Cortex of kidney (tissue), 1 donor: ENCODE measurements around the gene ISCU.

ENCODE experiments used
- DNase-seq: peaks from one replicate; lab custom pipeline; 2025; lab: John Stamatoyannopoulos, UW

The ISCU gene

DNA sequence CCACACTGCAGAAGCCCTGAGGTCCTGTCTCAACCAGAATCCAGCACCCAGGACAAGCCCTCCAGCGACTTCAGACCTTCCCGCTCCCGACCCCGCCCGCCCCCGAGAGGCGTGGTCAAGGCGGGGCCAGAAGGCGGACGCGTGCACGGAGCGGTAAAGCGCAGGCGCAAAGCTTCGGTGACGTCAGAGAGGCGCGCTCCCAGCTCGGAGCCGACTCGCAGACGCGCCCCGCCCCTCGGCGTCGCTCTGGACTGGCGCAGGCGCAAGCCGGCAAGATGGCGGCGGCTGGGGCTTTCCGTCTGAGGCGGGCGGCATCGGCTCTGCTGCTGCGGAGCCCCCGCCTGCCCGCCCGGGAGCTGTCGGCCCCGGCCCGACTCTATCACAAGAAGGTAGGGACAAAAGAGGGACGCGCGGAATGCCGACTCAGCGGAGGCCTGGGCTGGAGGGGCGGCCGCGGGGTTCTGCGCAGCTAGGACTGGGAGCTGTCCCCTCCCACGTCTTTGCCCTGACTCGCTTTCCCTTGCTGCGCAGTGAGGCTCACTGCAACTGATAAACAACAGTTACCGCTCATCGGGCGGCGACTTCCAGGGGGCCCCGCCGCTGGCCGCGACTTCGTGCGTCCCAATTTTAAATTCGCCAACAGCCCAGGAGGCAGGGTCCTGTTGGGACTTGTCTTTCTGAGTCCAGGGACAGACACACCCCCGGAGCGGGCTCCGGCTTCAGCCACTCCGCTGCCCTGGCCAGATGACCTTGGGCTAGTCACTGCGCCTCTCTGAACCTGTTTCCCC, at the start of gene ISCU:
TSS of gene ISCU (plus strand) at position 249 of the 788 bp plus-strand sequence. CDS start at position 276, 27 bp downstream.
- peak; percentile 84 for DNase-seq

DNA sequence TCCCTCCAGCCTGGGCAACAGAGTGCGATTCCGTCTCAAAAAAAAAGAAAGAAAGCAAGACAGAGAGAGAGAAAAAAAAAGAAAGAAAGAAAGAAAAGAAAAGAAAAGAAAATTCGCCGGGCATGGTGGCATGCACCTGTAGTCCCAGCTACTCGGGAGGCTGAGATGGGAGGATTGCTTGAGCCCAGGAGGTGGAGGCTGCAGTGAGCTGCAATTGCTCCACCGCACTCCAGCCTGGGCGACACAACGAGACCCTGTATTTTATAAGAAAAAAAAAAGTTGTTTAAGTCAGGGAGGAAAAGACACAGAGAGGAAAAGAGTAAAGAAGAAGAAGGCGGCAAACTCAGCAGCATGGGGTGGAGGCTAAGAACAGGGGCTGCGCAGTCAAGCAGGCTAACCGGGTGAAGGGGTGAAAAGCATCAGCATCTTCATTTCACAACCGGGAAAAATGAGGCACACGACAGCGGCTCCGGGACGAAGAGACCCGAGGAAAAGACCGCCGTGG, 47.9 kb upstream of the ISCU start:
- DNase-seq: no peak

DNA sequence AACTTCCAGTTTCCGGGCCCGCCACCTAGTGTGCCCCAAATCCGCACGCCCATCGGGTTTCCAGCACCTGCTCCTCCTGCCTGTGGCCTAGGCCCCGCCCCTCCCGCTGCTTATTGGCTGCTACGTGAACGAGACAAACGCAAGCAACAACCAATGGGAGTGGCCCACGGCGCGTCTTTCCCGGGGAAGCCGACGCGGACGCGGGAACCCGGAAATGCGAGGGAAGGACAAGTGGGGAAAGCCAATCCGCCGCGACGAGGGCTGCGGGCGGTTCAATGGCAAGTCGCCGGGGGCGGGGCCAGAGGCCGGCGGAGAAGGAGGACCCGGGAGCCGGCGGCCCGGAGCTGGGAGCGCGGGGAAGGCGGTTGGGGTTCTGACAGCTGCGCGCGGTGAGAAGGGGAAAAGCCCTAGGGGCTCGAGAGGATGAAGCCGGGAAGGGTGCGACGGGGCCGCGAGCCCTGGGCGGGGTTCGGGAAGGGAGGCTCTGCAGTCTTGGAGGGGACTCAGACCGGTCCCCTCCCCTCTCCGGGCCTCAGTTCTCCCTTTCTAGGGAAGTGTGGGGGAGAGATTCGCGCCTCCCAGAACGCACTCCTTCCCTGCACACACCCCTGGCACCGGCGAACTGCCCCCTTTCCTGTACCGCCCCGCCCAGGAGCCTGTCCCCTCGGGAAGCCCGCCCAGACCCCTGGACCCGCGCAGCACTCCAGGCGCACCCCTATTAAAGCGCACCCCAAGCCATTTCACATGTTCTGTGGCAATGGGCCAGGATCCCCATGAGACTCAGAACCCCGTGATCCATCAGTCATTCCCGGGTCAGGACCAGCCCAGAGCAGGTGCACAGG, 47.2 kb upstream of the ISCU start, which contains the start of gene FICD:
TSS of gene FICD (plus strand) at position 305 of the 842 bp plus-strand sequence. CDS start 1,696 bp downstream, outside the sequence.
- DNase-seq: peak; percentile 74

GRCh38 chr12:108515916-108516315, 46.5 kb upstream of the ISCU start:
- no peak for DNase-seq

DNA sequence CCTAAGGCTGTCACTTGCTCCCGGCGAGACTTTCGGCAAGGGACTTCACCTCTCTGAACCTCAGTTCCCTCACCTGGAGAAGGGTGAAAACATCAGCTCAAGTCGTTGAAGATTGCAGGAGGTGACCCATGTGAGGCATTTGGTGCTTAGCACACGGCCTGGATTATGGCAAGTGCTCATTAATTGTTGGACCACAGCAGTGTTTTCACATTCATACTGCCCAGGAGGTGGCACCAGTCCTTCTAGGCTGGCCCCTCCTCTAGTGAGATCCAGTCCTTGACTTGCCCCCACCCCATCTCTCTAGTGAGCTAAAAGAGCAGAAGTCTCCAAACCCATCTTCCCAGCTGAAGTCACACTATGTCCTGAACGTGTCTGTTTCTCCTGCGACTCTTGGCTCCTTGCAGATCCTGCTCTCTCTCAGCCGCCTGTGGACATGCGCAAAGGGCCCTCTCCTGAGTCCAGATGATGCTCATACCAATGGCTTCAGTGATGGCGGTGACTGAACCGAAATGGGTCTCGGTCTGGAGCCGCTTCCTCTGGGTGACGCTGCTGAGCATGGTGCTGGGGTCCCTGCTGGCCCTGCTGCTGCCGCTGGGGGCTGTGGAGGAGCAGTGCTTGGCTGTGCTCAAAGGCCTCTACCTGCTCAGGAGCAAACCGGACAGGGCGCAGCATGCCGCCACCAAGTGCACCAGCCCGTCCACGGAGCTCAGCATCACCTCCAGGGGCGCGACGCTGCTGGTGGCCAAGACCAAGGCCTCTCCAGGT, 45.7 kb upstream of the ISCU start:
- DNase-seq: no peak

- no peak for DNase-seq
Measured at GRCh38 chr12:108517288-108518100, 44.9 kb upstream of the ISCU start.

GRCh38 chr12:108518101-108518715, 44.2 kb upstream of the ISCU start:
- peak; percentile 8 for DNase-seq

DNA sequence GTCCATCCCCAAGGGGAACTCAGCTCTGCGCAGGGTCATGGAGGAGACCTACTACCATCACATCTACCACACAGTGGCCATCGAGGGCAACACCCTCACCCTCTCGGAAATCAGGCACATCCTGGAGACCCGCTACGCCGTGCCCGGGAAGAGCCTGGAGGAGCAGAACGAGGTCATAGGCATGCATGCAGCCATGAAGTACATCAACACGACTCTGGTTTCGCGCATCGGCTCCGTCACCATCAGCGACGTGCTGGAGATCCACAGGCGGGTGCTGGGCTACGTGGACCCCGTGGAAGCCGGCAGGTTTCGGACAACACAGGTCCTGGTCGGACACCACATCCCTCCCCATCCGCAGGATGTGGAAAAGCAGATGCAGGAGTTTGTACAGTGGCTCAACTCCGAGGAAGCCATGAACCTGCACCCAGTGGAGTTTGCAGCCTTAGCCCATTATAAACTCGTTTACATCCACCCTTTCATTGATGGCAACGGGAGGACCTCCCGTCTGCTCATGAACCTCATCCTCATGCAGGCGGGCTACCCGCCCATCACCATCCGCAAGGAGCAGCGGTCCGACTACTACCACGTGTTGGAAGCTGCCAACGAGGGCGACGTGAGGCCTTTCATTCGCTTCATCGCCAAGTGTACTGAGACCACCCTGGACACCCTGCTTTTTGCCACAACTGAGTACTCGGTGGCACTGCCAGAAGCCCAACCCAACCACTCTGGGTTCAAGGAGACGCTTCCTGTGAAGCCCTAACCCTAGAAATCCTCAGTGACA, 43.5 kb upstream of the ISCU start:
- DNase-seq: no peak

GRCh38 chr12:108519558-108519957, 42.8 kb upstream of the ISCU start:
- DNase-seq: no peak

GRCh38 chr12:108523365-108523764, 39.0 kb upstream of the ISCU start:
- no peak for DNase-seq

DNA sequence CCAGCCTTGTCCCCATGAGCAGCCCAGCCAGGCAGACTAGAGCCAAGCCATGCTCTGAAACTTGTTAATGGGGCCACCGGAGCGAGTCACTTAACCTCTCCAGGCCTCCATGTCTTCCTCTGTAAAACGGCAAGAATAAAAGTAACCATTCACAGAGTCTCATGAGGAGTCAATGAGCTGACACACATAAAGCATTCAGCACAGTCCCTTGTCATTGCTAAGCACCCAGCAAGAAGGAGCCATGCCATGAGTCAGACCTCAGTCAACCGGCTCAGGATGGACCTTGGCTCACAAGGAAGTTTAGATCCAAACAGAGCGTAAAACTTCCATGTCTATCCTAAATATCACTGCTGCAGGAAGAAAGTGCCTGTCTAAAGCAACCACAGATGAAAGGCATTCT, 36.7 kb upstream of the ISCU start:
- DNase-seq: no peak

GRCh38 chr12:108526482-108527165, 35.8 kb upstream of the ISCU start:
- DNase-seq: no peak

DNA sequence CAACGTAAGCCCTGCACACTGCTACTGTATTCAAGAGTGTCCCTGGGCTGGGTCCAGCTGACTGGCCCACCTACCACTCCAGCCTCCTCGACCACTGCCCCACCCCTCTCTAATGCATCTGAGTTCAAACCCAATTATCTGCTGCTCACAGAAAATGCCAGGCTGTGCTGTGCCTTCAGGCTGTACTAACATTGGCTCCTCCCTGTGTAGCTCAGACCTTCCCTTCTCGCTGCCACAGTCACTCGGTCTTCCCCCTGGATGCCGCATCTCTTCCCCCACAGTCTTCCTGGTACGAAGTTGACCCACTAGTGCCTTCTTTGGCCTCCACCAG, 35.3 kb upstream of the ISCU start:
- DNase-seq: no peak

DNA sequence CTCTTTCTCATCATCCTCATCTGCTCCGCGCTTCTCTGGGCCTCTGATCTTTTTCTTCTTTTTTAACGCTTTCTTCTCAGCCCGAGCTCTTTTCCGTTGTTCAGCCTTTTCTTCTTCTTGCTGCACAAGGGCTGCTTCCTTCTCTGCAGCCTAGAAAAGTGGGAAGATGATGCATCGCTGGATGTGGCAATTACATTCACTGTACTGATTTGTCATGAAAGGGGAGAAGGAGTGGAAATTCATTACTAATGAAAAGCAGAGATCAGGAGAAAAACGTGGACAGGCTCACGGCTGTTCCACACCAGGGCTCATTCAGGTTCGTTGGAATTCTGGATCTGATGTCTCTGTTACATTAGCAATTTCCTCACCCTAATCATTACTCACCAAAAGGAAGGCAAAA, 32.2 kb upstream of the ISCU start:
- DNase-seq: no peak

GRCh38 chr12:108531929-108532848, 30.2 kb upstream of the ISCU start:
- DNase-seq: no peak

- DNase-seq: no peak
Measured at GRCh38 chr12:108538146-108538545, 24.2 kb upstream of the ISCU start.

GRCh38 chr12:108538616-108539195, 23.7 kb upstream of the ISCU start:
- no peak for DNase-seq

DNA sequence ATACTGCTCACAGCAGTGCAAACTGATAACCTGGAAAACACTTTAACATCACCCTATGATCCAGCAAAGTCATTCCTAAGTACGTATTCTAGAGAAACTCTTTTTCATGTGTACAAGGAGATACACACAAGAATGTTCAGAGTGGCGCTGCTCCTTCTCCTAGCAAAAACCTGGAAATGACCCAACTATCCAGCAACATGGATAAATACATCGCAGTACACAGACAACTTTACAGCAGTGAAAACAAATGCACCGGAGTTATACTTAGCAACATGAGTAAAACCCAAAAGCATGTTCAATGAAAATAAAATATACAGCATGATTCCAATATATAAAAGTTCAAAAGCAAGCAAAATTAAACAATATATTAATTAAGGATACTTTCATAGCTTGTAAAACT, 20.1 kb upstream of the ISCU start:
- DNase-seq: no peak
